IMR-90 (cell line): ENCODE measurements around the gene PTPRN2. TPM values are rescaled to one million over a fixed set of nuclear protein-coding genes. Genes with fewer than 3 reads are reported as not detected.

Source experiments
- ATAC-seq: fragments of 200-7000 bp; cut with Tn5 transposase; 2 replicates; pipeline ENCODE4 v1.9.1; 2020; ENCODE audit warnings: low read depth, mild to moderate bottlenecking, moderate library complexity
- BruUV-seq: library from RNA; stranded (reverse); fragments of 400-500 nt; replicated peaks from 2 replicates; lab custom pipeline; 2021; lab: Mats Ljungman, UMichigan
- CTCF ChIA-PET: fragments of 300-600 bp; formaldehyde crosslinking; extraction: SDS; loops from one replicate; lab custom pipeline; 2021; ENCODE audit warnings: antibody characterized with exemption; lab: Yijun Ruan, JAX
- POLR2A ChIA-PET: fragments of 300-600 bp; sonication (Branson Sonifier 250); formaldehyde crosslinking; loops from one replicate; lab custom pipeline; 2022; ENCODE audit warnings: antibody characterized with exemption; ENCODE audit not compliant: unreplicated experiment; lab: Charles Lee
- DNase-seq: peaks from one replicate; pipeline ENCODE4 v3.0.0; 2013
- H2AFZ ChIP-seq: replicated peaks from 2 replicates; pipeline ENCODE3; 2013; ENCODE audit warnings: low read length, mild to moderate bottlenecking; ENCODE audit not compliant: poor library complexity
- H2AK5ac ChIP-seq: 2 replicates; pipeline ENCODE4 v1.6.1; 2013; ENCODE audit warnings: low read depth, low read length, inconsistent platforms
- H2AK9ac ChIP-seq: replicated peaks from 2 replicates; pipeline ENCODE3; 2013; ENCODE audit warnings: mild to moderate bottlenecking, low read depth, low read length, moderate library complexity; ENCODE audit not compliant: poor library complexity
- H2BK120ac ChIP-seq: 2 replicates; pipeline ENCODE4 v1.6.1; 2013; ENCODE audit warnings: low read depth, low read length, inconsistent platforms
- H2BK15ac ChIP-seq: 3 replicates; pipeline ENCODE4 v1.6.1; 2013; ENCODE audit warnings: low read depth, low read length, inconsistent platforms
- H2BK20ac ChIP-seq: 2 replicates; pipeline ENCODE4 v1.6.1; 2013; ENCODE audit warnings: low read depth, mild to moderate bottlenecking, inconsistent platforms, low read length, moderate library complexity
- H2BK5ac ChIP-seq: 2 replicates; pipeline ENCODE4 v1.6.1; 2013; ENCODE audit warnings: mild to moderate bottlenecking, low read depth, low read length, inconsistent platforms; ENCODE audit not compliant: poor library complexity, severe bottlenecking
- H3K14ac ChIP-seq: replicated peaks from 2 replicates; pipeline ENCODE4 v1.6.1; 2013; ENCODE audit warnings: low read depth, low read length, inconsistent platforms
- H3K18ac ChIP-seq: 2 replicates; pipeline ENCODE4 v1.6.1; 2013; ENCODE audit warnings: low read depth, low read length, control low read depth
- H3K23ac ChIP-seq: 2 replicates; pipeline ENCODE4 v1.6.1; 2013; ENCODE audit warnings: low read depth, low read length, inconsistent platforms
- H3K27ac ChIP-seq: 2 replicates; pipeline ENCODE4 v1.5.1; 2013; ENCODE audit warnings: mild to moderate bottlenecking, control low read depth, low read length; ENCODE audit not compliant: insufficient read depth
- H3K27me3 ChIP-seq: 2 replicates; pipeline ENCODE4 v1.6.1; 2013; ENCODE audit warnings: low read length; ENCODE audit not compliant: control insufficient read depth, insufficient read depth
- H3K36me3 ChIP-seq: 2 replicates; pipeline ENCODE4 v1.6.1; 2013; ENCODE audit warnings: low read length, mixed read lengths; ENCODE audit not compliant: control insufficient read depth, insufficient read depth
- H3K4ac ChIP-seq: 2 replicates; pipeline ENCODE4 v1.6.1; 2013; ENCODE audit warnings: low read depth, low read length, inconsistent platforms
- H3K4me1 ChIP-seq: 2 replicates; pipeline ENCODE4 v1.6.1; 2013; ENCODE audit warnings: low read length, mixed read lengths; ENCODE audit not compliant: control insufficient read depth, insufficient read depth
- H3K4me2 ChIP-seq: 2 replicates; pipeline ENCODE4 v1.6.1; 2013; ENCODE audit warnings: low read depth, mild to moderate bottlenecking, control low read depth, low read length, moderate library complexity
- H3K4me3 ChIP-seq: 2 replicates; pipeline ENCODE4 v1.5.1; 2013; ENCODE audit warnings: low read depth, mild to moderate bottlenecking, control low read depth, low read length, moderate library complexity; ENCODE audit not compliant: insufficient read depth
- H3K56ac ChIP-seq: 2 replicates; pipeline ENCODE4 v1.6.1; 2013; ENCODE audit warnings: low read length, inconsistent platforms; ENCODE audit not compliant: insufficient read depth; ENCODE audit errors: extremely low read depth
- H3K79me1 ChIP-seq, 2 experiments: 2 replicates each; pipeline ENCODE4 v1.6.1; 2013; ENCODE audit warnings: low read length in 2 of 2, inconsistent platforms in 1 of 2, low read depth in 1 of 2
- H3K9ac ChIP-seq: 2 replicates; pipeline ENCODE4 v1.6.1; 2013; ENCODE audit warnings: low read depth, low read length, control low read depth
- H3K9me1 ChIP-seq: 2 replicates; pipeline ENCODE4 v1.6.1; 2013; ENCODE audit warnings: low read length, inconsistent platforms; ENCODE audit not compliant: insufficient read depth
- H3K9me3 ChIP-seq: 2 replicates; pipeline ENCODE4 v1.6.1; 2013; ENCODE audit warnings: low read length; ENCODE audit not compliant: control insufficient read depth, insufficient read depth
- H4K20me1 ChIP-seq: 2 replicates; pipeline ENCODE4 v1.6.1; 2013; ENCODE audit warnings: low read length, inconsistent platforms; ENCODE audit not compliant: insufficient read depth
- H4K5ac ChIP-seq: 2 replicates; pipeline ENCODE4 v1.6.1; 2013; ENCODE audit warnings: mild to moderate bottlenecking, low read depth, low read length, control low read depth
- H4K8ac ChIP-seq, 2 experiments: 2 replicates each; pipeline ENCODE4 v1.6.1; 2013; ENCODE audit warnings: low read depth in 2 of 2, low read length in 2 of 2, control low read depth in 1 of 2, inconsistent platforms in 1 of 2
- H4K91ac ChIP-seq: 2 replicates; pipeline ENCODE4 v1.6.1; 2013; ENCODE audit warnings: low read depth, low read length, inconsistent platforms; ENCODE audit not compliant: insufficient read depth
- BHLHE40 ChIP-seq: fragments of 150-350 bp; IDR thresholded peaks from 2 replicates; pipeline ENCODE4 v1.6.1; 2016; ENCODE audit warnings: mild to moderate bottlenecking, low read depth, low read length
- CEBPB ChIP-seq: IDR thresholded peaks from 2 replicates; pipeline ENCODE4 v1.6.1; 2012; ENCODE audit warnings: low read depth, low read length, improper control_type of control experiment
- CHD1 ChIP-seq: IDR thresholded peaks from 2 replicates; pipeline ENCODE4 v1.6.1; 2012; ENCODE audit warnings: low read depth, low read length, improper control_type of control experiment
- CTCF ChIP-seq: conservative IDR thresholded peaks from 2 replicates; pipeline ENCODE4 v1.5.1; 2012; ENCODE audit warnings: mild to moderate bottlenecking, low read depth, low read length, improper control_type of control experiment
- ELK1 ChIP-seq: fragments of 150-350 bp; IDR thresholded peaks from 2 replicates; pipeline ENCODE4 v1.6.1; 2016; ENCODE audit warnings: low read depth, mild to moderate bottlenecking, low read length, moderate library complexity, borderline replicate concordance
- FOS ChIP-seq: fragments of 150-350 bp; IDR thresholded peaks from 2 replicates; pipeline ENCODE4 v1.6.1; 2016; ENCODE audit warnings: low read depth, low read length
- MAFK ChIP-seq: IDR thresholded peaks from 2 replicates; pipeline ENCODE4 v1.6.1; 2012; ENCODE audit warnings: low read depth, low read length, improper control_type of control experiment
- MAZ ChIP-seq: IDR thresholded peaks from 2 replicates; pipeline ENCODE4 v1.6.1; 2012; ENCODE audit warnings: low read depth, mild to moderate bottlenecking, low read length, improper control_type of control experiment, moderate library complexity, borderline replicate concordance
- MXI1 ChIP-seq: IDR thresholded peaks from 2 replicates; pipeline ENCODE4 v1.6.1; 2012; ENCODE audit warnings: low read depth, mild to moderate bottlenecking, low read length, moderate library complexity, borderline replicate concordance
- NFE2L2 ChIP-seq: fragments of 150-350 bp; IDR thresholded peaks from 2 replicates; pipeline ENCODE4 v1.6.1; 2016; ENCODE audit warnings: low read depth, mild to moderate bottlenecking, low read length
- POLR2A ChIP-seq: IDR thresholded peaks from 2 replicates; pipeline ENCODE4 v1.6.1; 2012; ENCODE audit warnings: mild to moderate bottlenecking, low read depth, low read length
- RCOR1 ChIP-seq: IDR thresholded peaks from 2 replicates; pipeline ENCODE4 v1.6.1; 2012; ENCODE audit warnings: mild to moderate bottlenecking, low read length, improper control_type of control experiment; ENCODE audit not compliant: insufficient replicate concordance
- RFX5 ChIP-seq: IDR thresholded peaks from 2 replicates; pipeline ENCODE4 v1.8.0; 2012; ENCODE audit warnings: low read depth, mild to moderate bottlenecking, low read length, moderate library complexity
- SMC3 ChIP-seq: fragments of 150-350 bp; IDR thresholded peaks from 2 replicates; pipeline ENCODE4 v1.6.1; 2016; ENCODE audit warnings: low read depth, mild to moderate bottlenecking, antibody characterized with exemption, low read length, moderate library complexity
- USF2 ChIP-seq: fragments of 150-350 bp; IDR thresholded peaks from 2 replicates; pipeline ENCODE4 v1.6.1; 2017; ENCODE audit warnings: mild to moderate bottlenecking, antibody characterized with exemption, low read length, low read depth
- WGBS, 2 experiments: methylation state at CpG; one replicate each; pipeline versions ENCODE4 v1.1.5 to v1.1.7; 2013; ENCODE audit warnings: missing lambda C conversion rate in 2 of 2; ENCODE audit not compliant: insufficient read length in 1 of 2; ENCODE audit errors: extremely low coverage in 2 of 2; 5-methylcytosine and 5-hydroxymethylcytosine counted together
- dilution Hi-C: fragments of 300-500 bp; cut with HindIII; formaldehyde crosslinking; loops from one replicate; pipeline ENCODE4 v1.14.3; 2018; ENCODE audit warnings: low sequenced_read_pairs; ENCODE audit not compliant: unreplicated experiment
- in situ Hi-C: fragments of 300-500 bp; cut with MboI; formaldehyde crosslinking; loops from 3 replicates; pipeline ENCODE4 v1.14.3; 2019; ENCODE audit warnings: low sequenced_read_pairs, inconsistent platforms, mixed read lengths
- intact Hi-C: fragments of 100-400 bp; cut with micrococcal nuclease; formaldehyde crosslinking; loops from 2 replicates; pipeline ENCODE4 v1.10.0; 2022
- polyA plus RNA-seq, 3 experiments: library from polyadenylated mRNA; depleted of rRNA; stranded (reverse); fragments of >200 nt; gene quantifications; 2 replicates each; pipeline ENCODE4 v1.2.3, GENCODE V29; 2012; ENCODE audit warnings: low replicate concordance in 1 of 3
- total RNA-seq: library from RNA; depleted of rRNA; stranded (reverse); fragments of >200 nt; gene quantifications from 2 replicates; pipeline ENCODE4 v1.2.3, GENCODE V29; 2012

PTPRN2 gene
- total and polyA plus RNA-seq, 2 of the 4 experiments (the other 2 are of a cell fraction): 0.03 TPM; not detected in 1

GRCh38 chr7:158011941-158012340 is 575.7 kb downstream of the PTPRN2 start:
- Histone ChIP-seq H3K18ac (no peak overlapping the region), H2AK5ac (no peak overlapping the region), H3K23ac (no peak overlapping the region), H3K4me1 (no peaks in the 10 kb centered on the region), H4K8ac (no peak overlapping the region), H3K27me3 (no peaks in the 10 kb centered on the region), H4K91ac (no peak overlapping the region), H2BK20ac (no peak overlapping the region), H3K9me1 (no peaks in the 10 kb centered on the region), H3K9ac (no peak overlapping the region), H3K79me1 (no peaks in the 10 kb centered on the region), H3K14ac (no peak overlapping the region), H2BK120ac (no peak overlapping the region), H2AK9ac (no peak overlapping the region), H3K4me3 (no peak overlapping the region), H2AFZ (no peak overlapping the region), H3K4me2 (no peak overlapping the region), H4K5ac (no peak overlapping the region), H3K27ac (no peak overlapping the region), H3K9me3 (peaks cover 36% of the 10 kb centered on the region), H3K56ac (no peak overlapping the region), H4K20me1 (no peaks in the 10 kb centered on the region), H2BK5ac (no peak overlapping the region), H3K36me3 (no peaks in the 10 kb centered on the region), H2BK15ac (no peak overlapping the region), H3K4ac (no peak overlapping the region)
- CTCF ChIA-PET: no interaction called here
- DNase-seq (no peak), ATAC-seq (no peak)
- WGBS, 2 experiments: 83% methylated on average over 1 of the region's 11 CpGs; no CpG with 5 or more reads in 1 of the 2 experiments
- TF ChIP-seq SMC3: no peak
- no peak for TF ChIP-seq POLR2A
- no peak for TF ChIP-seq NFE2L2
- no peak for TF ChIP-seq MXI1
- no peak for TF ChIP-seq RFX5
- TF ChIP-seq CTCF: no peak
- no peak for TF ChIP-seq CEBPB
- TF ChIP-seq CHD1: no peak
- no peak for TF ChIP-seq BHLHE40
- no peak for TF ChIP-seq ELK1
- no peak for TF ChIP-seq RCOR1
- no peak for TF ChIP-seq USF2
- TF ChIP-seq FOS: no peak
- no peak for TF ChIP-seq MAZ
- no peak for TF ChIP-seq MAFK
- POLR2A ChIA-PET: no interaction called here
- in situ Hi-C loops: no loop called here
- dilution Hi-C loops: no loop called here
- intact Hi-C loops: no loop called here
- BruUV-seq: no TSS peak
